NK-92 (cell line): ENCODE results near the gene ALDH4A1.
A peak's percentile ranks its signal among the peaks of the same experiment; 100 is the strongest.

Experiments
- DNase-seq: peaks from one replicate; lab custom pipeline; 2025; ENCODE audit not compliant: unreplicated experiment; lab: John Stamatoyannopoulos, UW

ALDH4A1 gene, protein sequence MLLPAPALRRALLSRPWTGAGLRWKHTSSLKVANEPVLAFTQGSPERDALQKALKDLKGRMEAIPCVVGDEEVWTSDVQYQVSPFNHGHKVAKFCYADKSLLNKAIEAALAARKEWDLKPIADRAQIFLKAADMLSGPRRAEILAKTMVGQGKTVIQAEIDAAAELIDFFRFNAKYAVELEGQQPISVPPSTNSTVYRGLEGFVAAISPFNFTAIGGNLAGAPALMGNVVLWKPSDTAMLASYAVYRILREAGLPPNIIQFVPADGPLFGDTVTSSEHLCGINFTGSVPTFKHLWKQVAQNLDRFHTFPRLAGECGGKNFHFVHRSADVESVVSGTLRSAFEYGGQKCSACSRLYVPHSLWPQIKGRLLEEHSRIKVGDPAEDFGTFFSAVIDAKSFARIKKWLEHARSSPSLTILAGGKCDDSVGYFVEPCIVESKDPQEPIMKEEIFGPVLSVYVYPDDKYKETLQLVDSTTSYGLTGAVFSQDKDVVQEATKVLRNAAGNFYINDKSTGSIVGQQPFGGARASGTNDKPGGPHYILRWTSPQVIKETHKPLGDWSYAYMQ

DNA sequence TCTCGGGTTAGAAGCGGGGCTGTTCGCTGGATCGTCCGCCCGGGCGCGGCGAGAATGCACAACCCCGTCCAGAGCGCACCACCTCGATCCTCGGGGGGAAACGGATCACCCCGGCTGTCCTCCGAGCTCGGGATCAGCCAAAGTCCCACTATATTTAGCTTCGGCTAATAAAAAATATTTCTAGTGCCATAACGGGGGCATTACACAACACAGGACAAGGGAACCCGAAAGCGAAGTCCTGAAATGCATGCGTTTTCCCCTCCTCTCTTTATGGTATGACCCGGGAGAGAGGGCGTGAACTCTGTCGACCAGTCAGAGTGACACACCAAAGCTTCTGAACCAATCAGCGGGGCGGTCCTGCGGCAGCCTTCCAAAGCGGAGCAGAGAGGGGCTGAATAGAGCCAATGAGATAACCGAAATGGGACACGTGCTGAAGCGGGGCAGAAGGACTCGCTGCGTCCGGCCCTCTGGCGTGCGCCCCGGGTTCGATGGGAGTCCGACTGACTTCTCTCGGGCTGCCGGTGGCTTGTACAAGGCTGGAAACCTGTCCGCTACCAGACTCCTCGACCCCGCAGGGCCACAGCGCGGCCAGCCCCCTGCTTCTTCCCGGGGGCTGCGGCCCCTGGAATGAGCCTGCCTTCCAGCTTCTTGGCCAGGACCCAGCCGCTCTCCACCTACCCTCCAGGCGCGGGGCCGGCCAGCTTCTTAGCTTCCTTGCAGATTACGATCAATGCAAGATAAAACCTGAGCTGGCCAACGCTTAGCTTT lies at the start of gene ALDH4A1:
ALDH4A1 (minus strand) TSS at position 33 of the 768 bp plus-strand sequence; CDS start at position 1, 32 bp downstream.
- DNase-seq = peak; percentile 68

DNA sequence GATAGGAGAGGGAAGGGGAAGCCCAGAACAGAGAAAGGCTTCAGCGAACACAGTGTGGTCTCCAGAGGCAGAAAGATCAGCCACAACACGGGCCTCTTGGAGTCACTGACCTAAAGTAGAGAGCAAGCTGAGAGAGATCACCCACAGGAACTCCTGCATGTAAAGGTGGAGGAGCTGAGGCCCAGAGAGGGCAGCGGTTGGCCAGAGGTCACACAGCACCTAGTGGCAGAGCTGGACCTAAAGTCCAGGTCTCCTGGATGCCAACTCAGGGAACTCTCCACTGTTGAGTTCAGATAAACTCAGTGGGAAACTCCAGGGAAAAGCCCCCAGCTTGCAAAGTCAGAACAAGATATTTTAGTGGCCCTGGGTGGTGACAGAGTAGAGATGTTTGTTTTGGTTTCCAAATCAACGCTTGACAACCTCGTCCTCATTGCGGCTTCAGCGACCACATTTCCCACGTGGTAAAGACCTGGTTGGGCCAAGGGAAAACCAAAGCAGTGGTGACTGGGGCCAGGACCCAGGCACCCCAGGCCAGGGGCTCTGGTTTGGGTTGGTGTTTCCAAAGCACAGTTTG lies 49.5 kb upstream of the ALDH4A1 start:
- no peak for DNase-seq

DNA sequence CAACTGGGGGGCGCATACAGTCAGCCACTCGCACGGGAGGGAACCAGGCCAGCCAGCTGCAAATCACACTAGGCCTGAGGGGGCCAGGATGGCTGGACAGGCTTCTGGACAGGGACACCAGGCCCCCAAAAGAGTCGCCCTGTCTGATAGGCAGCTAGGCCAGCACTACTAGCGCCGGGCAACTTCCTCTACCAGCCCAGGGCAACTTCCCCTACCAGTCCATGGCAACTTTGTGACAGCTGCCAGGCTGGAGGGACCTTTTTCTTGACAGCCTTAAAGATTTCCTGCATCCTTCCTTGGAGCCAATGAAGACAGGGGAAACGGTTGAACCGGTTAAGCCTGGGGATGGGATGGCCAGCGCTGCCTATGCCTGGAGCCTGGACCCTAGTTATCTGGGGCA lies 49.1 kb upstream of the ALDH4A1 start:
- DNase-seq = no peak

DNA sequence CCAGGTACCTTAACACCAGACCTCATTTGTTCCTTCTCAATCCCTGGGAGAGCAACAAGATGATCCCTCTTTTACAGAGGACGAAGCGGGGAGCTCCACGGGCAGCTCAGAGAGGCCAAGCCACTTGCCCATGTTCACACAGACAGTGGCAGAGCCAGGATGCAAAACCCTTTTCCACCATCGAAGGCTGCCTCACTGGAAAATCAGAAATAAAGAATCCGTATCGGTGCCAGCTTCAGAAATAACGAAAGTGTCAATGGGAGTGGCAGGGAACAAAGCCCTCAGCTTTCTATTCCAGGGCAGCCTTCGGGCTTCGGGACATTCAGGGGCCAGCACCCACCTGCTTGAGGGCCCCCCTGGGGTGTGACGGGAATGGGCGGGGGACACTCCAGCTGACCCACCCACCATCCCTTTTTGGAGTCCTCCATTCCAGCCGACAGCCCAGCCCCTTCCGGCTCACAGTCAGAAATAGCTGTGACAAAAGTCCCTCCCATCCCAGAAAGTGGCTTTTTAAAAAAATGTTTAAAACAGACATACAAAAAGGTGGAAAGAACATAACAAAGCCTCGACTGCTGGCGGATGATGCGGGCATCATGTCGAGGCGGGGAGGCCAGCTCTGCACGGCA lies 48.2 kb upstream of the ALDH4A1 start:
- DNase-seq = no peak

DNA sequence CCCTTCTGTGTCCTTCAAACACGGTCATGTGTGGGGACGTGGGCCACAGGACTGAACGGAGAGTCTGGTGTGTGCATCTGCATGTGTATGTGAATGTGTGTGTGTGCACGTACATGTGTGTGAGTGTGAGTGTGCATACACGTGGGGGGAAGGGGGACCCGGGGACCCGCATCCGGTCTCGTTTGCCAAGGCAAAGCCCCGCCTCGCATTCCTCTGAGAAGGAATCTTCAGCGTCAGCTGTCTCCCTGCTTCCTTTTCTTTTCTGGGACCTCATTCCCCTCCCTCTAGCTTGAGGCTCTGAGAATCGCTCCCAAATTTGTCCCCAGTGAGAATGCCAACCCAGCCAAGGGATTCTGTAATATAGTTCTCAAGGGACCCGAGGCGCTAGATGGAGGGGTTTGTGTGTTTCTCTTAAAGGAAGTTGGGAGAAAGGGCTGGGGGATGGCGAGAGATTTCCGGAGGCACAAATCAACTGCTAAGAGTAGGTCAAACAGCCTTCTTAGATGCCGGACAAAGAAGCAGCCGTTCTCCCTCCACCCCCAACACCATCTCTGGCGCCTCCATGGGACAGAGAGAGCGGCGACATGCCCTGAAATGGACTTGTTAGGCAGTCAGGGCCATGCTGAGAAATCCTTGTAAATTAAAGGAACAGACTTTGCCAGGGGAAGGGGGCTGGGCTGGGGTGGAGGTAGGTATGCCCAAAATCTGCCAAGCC lies 47.5 kb upstream of the ALDH4A1 start:
- no peak for DNase-seq

DNA sequence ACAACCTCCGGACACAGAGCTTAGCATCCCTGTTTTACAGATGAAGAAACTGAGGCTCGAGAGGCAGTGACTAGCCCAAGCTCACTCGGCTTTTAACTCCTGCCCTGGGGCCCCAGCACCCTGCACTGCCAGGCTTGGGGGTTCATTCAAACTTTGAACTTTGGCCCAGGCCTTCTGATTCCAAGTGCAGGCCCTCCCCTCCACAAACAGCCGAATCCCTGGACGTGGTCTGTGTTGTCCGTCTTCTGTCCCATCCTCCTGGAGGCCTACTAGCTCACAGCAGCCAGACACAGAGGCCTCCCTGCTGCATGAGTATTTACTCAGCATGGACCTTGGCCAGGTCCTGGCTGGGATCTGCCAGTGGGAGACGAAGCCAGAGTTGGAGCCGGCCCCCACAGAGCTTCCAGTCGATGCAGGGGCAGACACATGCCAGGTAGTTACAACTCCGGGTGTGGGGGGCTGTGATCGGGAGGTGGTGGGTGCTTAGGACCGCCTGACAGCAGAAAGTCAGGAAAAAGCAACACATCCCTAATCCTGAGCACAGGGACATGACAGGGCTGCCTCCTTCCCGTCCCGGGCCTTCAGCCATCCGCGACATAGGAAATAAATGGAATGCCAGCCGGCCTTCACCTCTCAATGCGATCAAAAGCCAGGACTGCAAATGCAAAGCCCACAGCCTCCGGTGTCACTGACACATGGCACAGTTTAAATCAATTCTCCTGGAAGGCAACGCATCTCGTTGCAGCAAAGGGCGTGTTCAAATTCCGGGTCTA lies 46.7 kb upstream of the ALDH4A1 start:
- DNase-seq = no peak

DNA sequence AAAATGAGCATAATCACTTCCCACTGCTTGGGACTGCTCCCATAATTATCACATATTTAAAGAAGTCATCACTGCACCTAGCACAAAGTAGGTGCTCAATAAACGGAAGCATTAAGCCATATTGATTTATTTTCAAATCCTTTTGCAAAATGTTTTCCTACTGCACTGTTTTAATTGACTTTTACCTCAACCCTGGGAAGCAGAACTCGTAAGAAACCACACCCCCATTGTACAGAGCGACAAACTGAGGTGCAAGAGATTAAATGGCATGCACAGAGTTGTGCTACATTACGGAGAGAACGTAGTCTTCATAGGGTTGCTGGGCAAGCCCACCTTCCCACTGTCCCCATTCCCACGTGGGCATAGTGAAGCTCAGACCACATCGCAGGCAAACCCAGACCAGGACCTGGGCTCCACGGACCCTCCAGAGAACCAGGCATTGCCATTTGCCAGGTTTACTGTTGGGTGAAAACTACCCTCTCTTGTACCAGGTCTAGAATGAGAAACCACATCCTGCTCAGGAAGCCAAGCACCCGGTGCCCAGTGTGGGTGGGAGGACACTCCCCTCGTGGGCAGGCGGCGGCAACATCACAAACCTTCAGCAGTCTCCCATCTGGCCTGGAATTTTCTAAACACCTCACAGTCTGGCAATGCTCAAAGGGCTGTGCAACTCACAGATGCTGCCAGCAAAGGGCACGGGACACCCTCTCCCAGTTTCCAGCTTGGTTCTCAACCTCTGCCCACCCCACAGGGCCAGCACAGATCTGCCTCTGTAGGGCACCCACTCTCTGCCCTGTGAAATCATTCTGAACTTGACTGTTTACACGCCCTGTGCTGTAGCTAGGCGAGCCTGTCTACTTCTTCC lies 45.9 kb upstream of the ALDH4A1 start:
- DNase-seq = no peak

DNA sequence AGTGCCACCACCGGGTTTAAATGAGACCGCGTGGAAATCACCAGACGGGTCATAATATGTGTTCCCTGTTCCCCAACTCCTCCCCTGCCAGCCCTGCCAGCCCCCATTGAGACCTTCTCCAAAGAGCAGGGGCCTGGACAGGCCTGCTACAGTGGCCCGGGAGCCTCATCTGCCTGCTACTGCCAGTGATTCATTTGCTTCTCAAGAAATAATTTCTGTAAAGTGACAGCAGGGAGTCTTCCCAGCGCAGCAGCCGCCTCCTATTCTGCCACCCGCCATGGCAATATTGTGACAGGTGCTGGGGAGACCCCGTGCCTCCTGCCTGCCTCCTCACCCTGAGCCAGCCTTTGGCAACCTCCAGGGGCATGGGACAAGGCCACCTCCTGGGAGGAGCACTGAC lies 45.2 kb upstream of the ALDH4A1 start:
- DNase-seq = no peak

DNA sequence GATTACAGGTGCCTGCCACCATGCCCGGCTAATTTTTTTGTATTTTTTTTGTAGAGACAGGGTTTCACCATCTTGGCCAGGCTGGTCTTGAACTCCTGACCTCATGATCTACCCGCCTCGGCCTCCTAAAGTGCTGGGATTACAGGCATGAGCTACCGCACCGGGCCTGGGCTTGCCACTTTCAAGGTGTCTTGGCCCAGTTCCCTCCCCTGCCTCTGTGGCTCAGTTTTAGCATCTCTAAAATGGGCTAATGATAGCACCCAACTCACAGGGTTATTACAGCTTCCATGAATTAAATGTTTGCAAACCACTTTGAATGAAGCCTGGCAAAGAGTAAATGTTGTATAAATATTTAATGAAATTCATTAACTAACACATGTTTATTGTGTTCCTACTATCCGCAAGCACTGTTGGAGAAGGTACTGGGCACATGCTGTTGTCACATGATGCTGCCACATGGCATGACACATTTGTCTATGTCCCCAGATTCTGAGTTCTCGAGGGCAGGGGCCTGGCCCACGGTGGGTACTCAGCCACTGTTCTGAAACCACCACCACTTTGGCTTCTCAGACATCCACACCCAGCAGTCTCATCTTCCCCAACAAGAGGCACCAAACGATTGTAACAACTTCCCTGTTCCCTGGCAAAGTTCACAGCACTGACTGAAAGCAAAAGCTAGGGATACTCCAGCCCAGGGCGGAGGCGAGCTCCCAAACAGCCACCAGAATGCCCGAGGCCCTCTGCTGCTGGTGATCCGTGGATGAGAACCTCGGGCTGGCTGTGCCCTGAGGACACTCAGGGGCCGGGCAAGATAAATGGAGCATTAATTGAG lies 44.4 kb upstream of the ALDH4A1 start:
- no peak for DNase-seq

DNA sequence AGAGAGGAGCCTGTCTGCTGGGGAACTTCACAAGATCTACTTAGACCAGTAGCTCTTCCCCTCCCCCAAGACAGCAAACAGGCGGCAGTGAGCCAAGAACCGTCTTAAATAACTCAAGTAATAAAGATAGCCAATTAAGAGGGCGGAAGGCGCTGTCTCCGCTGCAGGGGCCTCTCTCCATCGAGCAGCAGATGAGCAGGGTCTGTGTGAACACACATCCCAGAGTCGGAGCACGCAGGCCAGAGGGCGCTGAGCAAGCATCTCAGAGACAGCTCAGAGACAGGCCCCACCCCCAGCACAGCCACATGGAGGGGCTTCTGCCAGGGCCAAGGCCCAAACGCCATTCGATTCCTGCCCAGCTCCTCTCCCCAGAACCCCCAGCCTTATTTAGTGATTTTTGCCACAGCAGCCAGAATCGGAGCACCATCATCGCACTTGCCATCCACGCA lies 43.1 kb upstream of the ALDH4A1 start:
- no peak for DNase-seq

DNA sequence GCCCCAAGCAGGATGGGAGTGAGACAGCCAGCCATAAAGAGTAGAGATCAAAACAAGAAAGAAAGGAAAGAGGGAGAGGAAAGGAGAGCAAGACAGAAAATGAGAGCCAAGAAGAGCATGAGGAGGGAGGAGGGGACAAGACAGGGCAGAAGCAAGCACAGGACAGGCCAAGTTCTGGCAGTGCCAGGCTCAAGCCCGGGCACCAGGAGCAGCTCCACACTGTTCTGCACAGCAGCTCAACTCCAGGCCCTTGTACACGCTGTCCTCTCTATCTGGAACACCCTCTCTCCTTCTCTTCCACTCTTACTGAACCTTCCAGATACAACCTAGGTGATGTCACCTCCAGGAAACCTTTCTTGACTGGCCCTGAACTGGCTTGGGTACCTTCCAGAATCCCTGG lies 42.5 kb upstream of the ALDH4A1 start:
- DNase-seq = no peak

DNA sequence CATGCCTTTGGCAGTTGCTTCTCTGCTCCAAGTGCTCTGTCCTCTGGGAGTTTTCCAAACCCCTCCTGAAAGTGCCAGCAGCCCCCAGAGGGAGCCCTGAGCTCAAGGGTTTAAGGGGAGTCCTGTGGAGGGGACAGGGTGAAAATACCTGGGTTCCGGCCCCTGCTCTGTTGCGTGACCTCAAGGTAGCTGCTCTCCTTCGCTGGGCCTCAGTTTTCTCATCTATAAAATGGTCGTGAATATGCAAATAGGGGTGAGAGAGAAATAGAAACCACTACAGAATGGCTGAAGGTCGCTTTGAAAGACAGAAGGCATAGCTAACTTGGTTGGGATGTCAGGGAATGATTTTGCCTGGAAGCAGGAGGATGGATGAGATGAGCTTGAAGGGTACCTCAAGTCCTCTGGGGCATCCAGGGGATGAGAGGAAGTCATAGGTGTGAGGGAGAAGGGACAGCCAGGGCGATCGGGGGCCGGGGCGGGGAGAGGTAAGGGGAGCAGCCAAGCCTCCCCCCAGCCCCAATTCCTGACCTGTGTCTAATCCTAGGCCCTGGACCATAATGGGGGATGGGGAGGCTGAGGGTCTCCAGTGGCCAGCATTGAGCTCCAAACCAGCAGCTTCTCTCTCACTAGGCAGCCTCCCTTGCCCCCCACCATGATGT lies 41.7 kb upstream of the ALDH4A1 start:
- DNase-seq = no peak

DNA sequence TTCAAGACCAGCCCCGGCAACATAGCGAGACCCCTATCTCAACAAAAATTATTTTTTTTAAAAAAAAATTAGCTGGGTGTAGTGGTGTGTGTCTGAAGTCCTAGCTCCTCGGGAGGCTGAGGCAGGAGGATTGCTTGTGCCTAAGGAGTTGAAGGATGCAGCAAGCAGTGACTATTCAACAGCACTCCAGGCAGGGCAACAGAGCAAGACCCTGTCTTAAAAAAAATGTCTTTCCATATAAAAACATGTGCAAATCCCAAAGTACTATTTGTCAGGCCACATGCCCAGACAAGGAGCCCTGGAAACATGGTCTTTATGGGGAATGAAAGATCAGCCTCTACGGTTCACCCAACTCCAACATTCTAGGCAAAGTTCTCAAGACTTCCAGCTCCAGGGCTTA lies 40.8 kb upstream of the ALDH4A1 start:
- no peak for DNase-seq

DNA sequence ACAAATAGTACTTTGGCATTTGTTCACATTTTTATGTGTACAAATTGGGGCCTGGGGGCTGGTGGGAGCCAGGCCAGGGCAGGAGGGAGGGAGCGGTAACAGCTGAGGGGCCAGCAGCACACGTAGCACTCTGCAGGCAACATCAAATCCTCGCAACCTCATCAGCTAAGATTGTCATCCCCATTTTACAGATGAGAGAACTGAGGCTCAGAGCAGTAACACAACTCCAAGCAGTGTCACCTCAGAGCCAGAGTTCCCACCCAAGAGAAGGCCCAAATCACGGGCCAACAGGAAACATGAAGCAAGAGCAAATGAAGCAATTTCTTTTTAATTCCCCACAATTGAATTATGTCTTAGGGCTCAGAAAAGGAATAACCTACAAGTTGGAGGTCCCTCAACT lies 40.0 kb upstream of the ALDH4A1 start:
- no peak for DNase-seq

DNA sequence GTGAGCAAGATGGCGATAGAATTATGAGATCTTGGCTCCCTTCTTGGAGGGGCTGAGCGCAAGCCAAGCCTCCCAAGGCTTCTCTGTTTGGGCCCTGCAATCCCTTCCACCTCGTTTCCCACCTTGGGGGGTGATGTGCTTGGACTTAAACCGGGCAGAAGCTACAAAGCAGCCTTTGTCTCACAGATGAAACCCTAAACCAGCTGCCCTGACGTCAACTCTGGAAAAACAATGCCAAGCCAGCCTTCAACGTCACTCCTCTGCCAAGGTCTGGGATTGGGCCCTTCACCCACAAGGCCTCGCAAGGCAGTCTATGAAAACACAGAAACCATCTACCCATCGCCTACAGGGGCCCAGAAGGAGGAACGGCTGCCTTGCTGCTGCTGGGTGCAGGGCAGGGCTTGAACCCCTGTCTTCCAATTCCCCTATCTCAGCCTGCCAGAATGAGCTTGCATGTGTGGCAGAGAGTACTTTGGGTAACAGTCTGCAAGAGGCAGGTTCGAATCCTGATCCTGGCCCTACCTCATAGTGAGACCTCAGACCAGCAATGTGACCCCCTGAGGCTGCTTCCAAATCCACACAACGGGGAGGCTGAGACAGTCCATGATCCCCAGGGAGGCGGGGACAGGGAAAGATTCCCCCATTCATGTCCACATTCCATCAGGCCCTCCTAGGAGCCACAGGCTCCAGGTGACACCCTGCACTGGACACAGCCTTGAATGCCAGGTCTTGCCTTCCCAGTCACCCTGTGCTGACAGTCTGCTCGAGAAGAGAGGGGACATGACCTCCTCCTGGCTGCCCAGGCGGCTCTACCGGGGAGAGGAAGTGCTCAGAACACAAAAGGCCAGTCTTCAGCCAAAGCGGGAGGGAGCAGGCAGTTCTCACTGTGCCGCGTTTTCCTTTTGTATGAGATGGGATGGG lies 39.1 kb upstream of the ALDH4A1 start:
- DNase-seq = no peak

DNA sequence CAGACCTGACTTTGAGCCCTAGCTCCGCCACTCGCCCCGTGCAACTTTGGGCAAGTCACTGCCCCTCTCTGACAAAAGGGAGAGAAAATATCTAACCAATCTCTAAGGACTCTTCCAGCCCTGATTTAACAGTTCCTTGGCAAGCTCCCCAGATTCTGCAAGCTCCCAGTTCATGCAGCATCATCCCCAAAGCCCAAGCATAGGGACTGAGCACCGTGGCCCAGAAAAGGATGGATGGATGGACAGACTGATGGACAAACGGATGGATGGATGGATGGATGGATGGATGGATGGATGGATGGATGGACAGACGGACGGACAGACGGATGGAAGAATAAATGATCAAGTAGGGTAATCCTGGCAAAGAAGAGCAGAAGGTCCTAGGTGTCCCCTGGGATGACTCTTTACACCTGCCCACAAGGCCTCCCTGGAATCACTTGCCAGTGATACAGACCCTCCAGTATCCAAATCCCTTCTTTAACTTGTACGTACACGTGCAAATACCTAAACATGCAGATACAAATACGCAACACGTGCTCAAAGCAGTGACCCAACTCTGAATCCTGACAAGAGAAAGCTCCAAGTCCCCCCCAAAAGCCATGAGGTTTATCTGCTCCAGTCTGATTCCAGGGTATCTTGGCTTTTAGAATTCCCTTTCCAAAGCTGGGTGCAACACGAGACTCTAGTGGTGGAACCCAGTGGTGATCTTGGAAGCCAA lies 38.1 kb upstream of the ALDH4A1 start:
- no peak for DNase-seq
